Measurements from ENCODE around the gene FBXW5.

Gene FBXW5

GRCh38 chr9:136982232-136983051, 37.9 kb upstream of the FBXW5 start, which contains the start of gene LCNL1:
Gene LCNL1 (plus strand): TSS chr9:136982993. CDS start chr9:136983587, 594 bp downstream.
- no peak for TF ChIP-seq JUND (IDR thresholded peaks at IDR 0.05; ENCODE audit: low read depth)
- in situ Hi-C loops (cut with HindIII; ENCODE audit: low pct_unique_long_range_greater_than_20kb, low sequenced_read_pairs), result no loop called here
- DNase-seq (ENCODE audit: low read depth in 1 of 2, low spot score in 1 of 2), result no peak

DNA sequence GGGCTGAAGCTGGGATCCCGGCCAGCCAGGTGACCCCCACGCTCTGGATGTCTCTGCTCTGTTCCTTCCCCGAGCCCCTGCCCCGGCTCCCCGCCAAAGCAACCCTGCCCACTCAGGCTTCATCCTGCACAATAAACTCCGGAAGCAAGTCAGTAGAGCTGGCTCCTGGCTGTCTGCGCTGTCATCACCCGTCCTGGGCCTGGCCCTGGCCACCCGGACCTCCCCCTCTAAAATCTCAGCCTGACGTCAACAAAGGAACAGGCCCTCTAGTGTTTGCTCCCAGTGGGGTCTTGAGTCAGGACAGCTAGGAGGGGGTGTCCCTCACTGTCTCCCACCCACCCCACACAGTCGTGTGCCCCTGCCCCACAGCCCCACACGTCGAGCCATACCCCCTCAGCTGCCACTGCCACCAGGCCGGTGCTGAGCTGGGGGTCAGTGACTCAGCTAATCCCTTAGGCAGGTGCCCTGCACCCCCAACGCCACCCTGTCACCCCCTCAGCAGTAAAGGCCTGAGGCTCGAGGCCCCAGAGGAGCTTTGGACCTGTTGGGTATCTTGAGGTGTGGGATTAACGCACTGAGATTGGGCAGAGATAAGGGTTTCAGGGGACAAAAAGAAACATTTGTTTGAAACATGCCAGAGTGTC, 37.2 kb upstream of the FBXW5 start:
- no peak for TF ChIP-seq JUND (IDR thresholded peaks at IDR 0.05; ENCODE audit: low read depth)
- in situ Hi-C loops (cut with HindIII; ENCODE audit: low pct_unique_long_range_greater_than_20kb, low sequenced_read_pairs), result no loop called here
- no peak for DNase-seq (ENCODE audit: low read depth in 1 of 2, low spot score in 1 of 2)

DNA sequence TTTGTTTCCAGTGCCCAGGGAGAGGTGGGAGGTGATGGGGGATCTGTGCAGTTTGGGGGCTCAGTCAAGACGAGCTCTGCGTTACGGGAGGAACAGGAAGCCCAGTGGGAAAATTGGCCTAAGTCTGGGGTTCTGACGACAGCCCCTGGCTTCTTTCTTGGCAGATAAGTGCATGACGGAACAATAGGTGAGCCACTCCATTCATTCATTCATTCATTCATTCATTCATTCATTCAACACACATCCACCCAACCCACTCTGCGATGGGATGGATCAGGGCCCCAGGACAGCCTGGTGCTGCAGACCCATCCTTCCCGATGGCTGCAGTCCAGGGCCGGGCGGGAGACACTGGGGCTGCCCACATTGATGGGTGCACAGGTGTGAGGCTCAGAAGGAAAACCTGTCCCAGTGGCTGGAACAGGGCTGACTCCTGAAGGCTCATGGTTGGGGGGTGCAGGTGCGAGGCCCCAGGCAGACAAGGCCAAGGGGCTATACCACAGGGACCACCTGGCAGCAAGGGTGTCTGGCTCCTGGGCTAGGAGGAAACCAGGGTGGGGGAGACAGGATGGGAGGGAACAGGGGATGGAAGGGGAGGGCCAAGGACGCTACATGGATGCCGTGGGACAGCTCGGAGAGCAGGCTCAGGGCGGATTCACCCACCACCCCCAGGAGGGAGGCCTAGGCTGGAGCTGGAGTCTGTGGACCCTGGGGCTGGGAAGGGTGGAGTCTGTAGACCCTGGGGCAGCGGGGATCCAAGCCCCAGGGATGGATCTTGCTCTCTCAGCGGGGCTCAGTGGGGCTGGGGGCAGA, 36.3 kb upstream of the FBXW5 start:
- no peak for TF ChIP-seq JUND (IDR thresholded peaks at IDR 0.05; ENCODE audit: low read depth)
- DNase-seq (ENCODE audit: low read depth in 1 of 2, low spot score in 1 of 2), result no peak
- in situ Hi-C loops (cut with HindIII; ENCODE audit: low pct_unique_long_range_greater_than_20kb, low sequenced_read_pairs), result no loop called here

- TF ChIP-seq JUND (IDR thresholded peaks at IDR 0.05; ENCODE audit: low read depth), result no peak
- no peak for DNase-seq (ENCODE audit: low read depth in 1 of 2, low spot score in 1 of 2)
- in situ Hi-C loops (cut with HindIII; ENCODE audit: low pct_unique_long_range_greater_than_20kb, low sequenced_read_pairs), result no loop called here
These were observed 35.4 kb upstream of the FBXW5 start for GRCh38 chr9:136979769-136980587.

DNA sequence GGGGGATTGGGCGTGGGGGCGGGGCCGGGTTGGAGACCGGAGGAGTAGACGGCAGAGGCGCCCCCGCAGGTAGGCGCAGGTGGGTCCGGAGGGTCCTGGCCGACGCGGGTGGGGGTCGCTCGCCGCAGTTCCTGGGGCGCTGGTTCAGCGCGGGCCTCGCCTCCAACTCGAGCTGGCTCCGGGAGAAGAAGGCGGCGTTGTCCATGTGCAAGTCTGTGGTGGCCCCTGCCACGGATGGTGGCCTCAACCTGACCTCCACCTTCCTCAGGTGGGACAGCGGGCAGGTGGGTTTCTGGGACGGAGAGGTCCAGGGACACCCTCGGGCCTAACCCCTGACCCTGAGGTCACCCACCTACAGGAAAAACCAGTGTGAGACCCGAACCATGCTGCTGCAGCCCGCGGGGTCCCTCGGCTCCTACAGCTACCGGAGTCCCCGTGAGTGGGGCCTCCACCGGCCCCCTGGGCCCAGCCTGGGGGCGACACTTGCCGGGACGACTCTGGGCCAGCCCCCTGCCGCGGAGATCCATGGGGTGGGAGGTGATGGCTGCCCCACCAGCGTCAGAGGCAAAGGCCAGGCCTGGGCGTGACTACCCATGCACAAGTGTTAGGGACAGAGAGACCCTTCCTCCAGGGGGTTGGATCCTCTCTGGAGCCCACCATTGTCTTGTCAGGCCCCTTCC, 34.5 kb upstream of the FBXW5 start:
- TF ChIP-seq JUND (IDR thresholded peaks at IDR 0.05; ENCODE audit: low read depth), result no peak
- DNase-seq (ENCODE audit: low read depth in 1 of 2, low spot score in 1 of 2), result no peak
- in situ Hi-C loops (cut with HindIII; ENCODE audit: low pct_unique_long_range_greater_than_20kb, low sequenced_read_pairs), result no loop called here

DNA sequence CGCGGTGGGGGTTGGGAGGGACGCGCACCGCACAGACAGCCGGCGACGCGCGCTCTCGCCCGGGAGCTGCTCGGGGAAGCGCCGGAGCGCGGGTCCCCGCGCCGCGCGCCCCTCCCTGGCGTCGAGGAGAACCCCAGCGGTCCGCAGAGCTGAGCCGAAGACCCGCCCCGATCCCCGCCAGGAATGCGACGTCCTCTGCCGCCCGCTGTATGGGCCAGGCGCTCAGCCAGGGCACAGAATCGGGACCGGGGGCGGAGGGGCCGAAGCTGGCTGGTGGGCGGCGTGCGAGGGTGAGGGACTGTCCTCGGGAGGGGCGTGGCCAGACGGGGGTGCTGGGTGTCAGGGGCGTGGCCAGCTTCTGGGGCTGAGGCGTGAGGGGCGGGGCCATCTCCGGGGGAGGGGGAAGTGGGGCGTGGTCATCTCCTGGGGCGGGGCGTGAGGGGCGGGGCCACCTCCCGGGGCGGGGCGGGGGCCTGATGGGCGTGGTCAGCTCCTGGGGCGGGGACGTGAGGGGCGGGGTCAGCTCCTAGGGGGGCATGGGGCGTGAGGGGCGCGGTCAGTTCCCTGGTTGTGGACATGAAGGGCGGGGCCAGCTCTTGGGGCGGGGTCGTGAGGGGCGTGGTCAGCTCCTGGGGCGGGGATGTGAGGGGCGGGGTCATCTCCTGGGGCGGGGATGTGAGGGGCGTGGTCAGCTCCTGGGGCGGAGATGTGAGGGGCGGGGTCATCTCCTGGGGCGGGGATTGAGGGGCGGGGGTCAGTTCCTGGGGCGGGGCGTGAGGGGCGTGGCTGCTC, 33.7 kb upstream of the FBXW5 start:
- DNase-seq (ENCODE audit: low read depth in 1 of 2, low spot score in 1 of 2), result peak; percentile 94 to 99
- in situ Hi-C loops (cut with HindIII; ENCODE audit: low pct_unique_long_range_greater_than_20kb, low sequenced_read_pairs), result no loop called here
- no peak for TF ChIP-seq JUND (IDR thresholded peaks at IDR 0.05; ENCODE audit: low read depth)

GRCh38 chr9:136977649-136978072, 33.1 kb upstream of the FBXW5 start:
- TF ChIP-seq JUND (IDR thresholded peaks at IDR 0.05; ENCODE audit: low read depth), result no peak
- in situ Hi-C loops (cut with HindIII; ENCODE audit: low pct_unique_long_range_greater_than_20kb, low sequenced_read_pairs), result no loop called here
- DNase-seq (ENCODE audit: low read depth in 1 of 2, low spot score in 1 of 2), result no peak

- no peak for DNase-seq (ENCODE audit: low read depth in 1 of 2, low spot score in 1 of 2)
- in situ Hi-C loops (cut with HindIII; ENCODE audit: low pct_unique_long_range_greater_than_20kb, low sequenced_read_pairs), result no loop called here
- no peak for TF ChIP-seq JUND (IDR thresholded peaks at IDR 0.05; ENCODE audit: low read depth)
These were observed 32.7 kb upstream of the FBXW5 start, which contains the start of gene PTGDS for GRCh38 chr9:136977223-136977622. Gene PTGDS (plus strand): TSS chr9:136977504. CDS start chr9:136977579, 75 bp downstream.

- no peak for TF ChIP-seq JUND (IDR thresholded peaks at IDR 0.05; ENCODE audit: low read depth)
- DNase-seq (ENCODE audit: low read depth in 1 of 2, low spot score in 1 of 2), result no peak
- in situ Hi-C loops (cut with HindIII; ENCODE audit: low pct_unique_long_range_greater_than_20kb, low sequenced_read_pairs), result no loop called here
These were observed 31.1 kb upstream of the FBXW5 start for GRCh38 chr9:136975644-136976043.

GRCh38 chr9:136974817-136975535, 30.4 kb upstream of the FBXW5 start:
- no peak for TF ChIP-seq JUND (IDR thresholded peaks at IDR 0.05; ENCODE audit: low read depth)
- no peak for DNase-seq (ENCODE audit: low read depth in 1 of 2, low spot score in 1 of 2)
- in situ Hi-C loops (cut with HindIII; ENCODE audit: low pct_unique_long_range_greater_than_20kb, low sequenced_read_pairs), result no loop called here

All from T47D (cell line).